Right renal pelvis (tissue), 4 donors: ENCODE data around the gene COMMD8. TPM values are rescaled to one million over a fixed set of nuclear protein-coding genes. Genes with fewer than 3 reads are reported as not detected.

Source experiments
- polyA plus RNA-seq, 4 donors: library from polyadenylated mRNA; unstranded; fragments of 120-200 nt; gene quantifications; one replicate each; pipeline ENCODE4 v1.2.1, GENCODE V29; 2013; ENCODE audit not compliant: insufficient read length in 4 of 4

Gene COMMD8
- polyA plus RNA-seq, 4 donors, result 47.2 to 53.2 (median 50.9) TPM

Other genes starting within 250 kb of the COMMD8 start
- gene ATP10D, start 21.6 kb upstream of the COMMD8 start, polyA plus RNA-seq, result 10 to 100 TPM; 41.8 to 57.2 (median 49.4) TPM